Mononuclear cell (primary cell): Measurements from ENCODE around the gene NTRK2. TPM values are rescaled to one million over a fixed set of nuclear protein-coding genes. Genes with fewer than 3 reads are reported as not detected.

Experiments
- H3K27me3 ChIP-seq: 2 replicates; pipeline ENCODE4 v1.6.0; 2011; ENCODE audit warnings: low read length, control low read depth; ENCODE audit not compliant: insufficient read depth
- H3K4me1 ChIP-seq: 2 replicates; pipeline ENCODE4 v1.5.1; 2011; ENCODE audit warnings: mild to moderate bottlenecking, low read length, control low read depth; ENCODE audit not compliant: insufficient read depth
- H3K4me3 ChIP-seq: 2 replicates; pipeline ENCODE4 v1.5.1; 2011; ENCODE audit warnings: mild to moderate bottlenecking, low read length, moderate library complexity
- H3K9me3 ChIP-seq: 2 replicates; pipeline ENCODE4 v1.5.1; 2011; ENCODE audit warnings: low read depth, mild to moderate bottlenecking, control low read depth, low read length
- total RNA-seq: library from RNA; depleted of rRNA; stranded (reverse); fragments of >200 nt; gene quantifications from one replicate; pipeline ENCODE4 v1.2.3, GENCODE V29; 2012

The NTRK2 gene
- total RNA-seq, 1 donor, result 0.10 TPM

- Histone ChIP-seq H3K27me3 (no peaks in the 10 kb centered on the region), H3K4me1 (no peaks in the 10 kb centered on the region), H3K4me3 (no peak overlapping the region), H3K9me3 (no peaks in the 10 kb centered on the region)
Measured at GRCh38 chr9:84990850-84991513, 321.5 kb downstream of the NTRK2 start.

DNA sequence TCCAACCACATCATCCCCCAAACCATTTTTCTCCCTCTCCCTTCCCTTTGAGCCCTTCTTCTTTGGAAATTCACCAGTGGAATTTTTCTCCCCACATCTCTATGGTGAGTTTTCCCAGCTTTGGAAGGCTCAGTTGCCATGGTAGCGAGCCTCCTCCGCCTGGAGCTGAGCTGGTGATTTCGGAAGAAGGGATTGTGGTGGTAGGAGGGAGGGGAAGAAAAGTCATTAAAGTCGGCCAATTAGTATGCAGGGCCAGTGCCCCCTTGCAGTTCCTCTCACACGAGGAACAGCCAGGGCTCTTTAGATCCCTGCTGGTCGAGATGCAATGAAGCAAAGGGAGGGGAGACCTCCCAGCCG, 322.0 kb downstream of the NTRK2 start:
- Histone ChIP-seq H3K4me3 (no peak overlapping the region), H3K27me3 (no peaks in the 10 kb centered on the region), H3K9me3 (no peaks in the 10 kb centered on the region), H3K4me1 (no peaks in the 10 kb centered on the region)

DNA sequence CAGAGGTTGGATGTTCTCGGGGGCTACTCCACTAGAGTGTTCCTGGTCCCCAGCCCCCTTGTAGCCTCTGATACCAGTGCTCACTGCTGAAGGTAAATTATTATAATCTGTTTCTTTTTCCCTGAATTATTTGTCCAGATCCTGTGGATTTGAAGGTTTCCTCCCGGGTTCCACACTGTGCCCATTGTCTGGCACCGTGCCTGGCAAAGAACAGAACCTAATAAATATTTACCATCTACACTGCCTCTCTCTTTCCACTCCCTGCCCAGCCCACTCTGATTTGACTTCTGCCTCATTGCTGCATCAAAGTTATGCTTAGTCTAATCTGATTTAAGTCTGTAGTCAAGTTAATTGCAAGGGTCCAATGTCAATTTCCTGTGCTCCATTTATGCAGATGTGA, 322.9 kb downstream of the NTRK2 start:
- H3K4me1 ChIP-seq, result no peaks in the 10 kb centered on the region
- no peaks in the 10 kb centered on the region for H3K9me3 ChIP-seq
- H3K4me3 ChIP-seq, result no peak overlapping the region
- H3K27me3 ChIP-seq, result no peaks in the 10 kb centered on the region

- H3K4me1 ChIP-seq, result no peaks in the 10 kb centered on the region
- H3K27me3 ChIP-seq, result no peaks in the 10 kb centered on the region
- no peaks in the 10 kb centered on the region for H3K9me3 ChIP-seq
- H3K4me3 ChIP-seq, result no peak overlapping the region
Measured at GRCh38 chr9:84993105-84993504, 323.6 kb downstream of the NTRK2 start.

DNA sequence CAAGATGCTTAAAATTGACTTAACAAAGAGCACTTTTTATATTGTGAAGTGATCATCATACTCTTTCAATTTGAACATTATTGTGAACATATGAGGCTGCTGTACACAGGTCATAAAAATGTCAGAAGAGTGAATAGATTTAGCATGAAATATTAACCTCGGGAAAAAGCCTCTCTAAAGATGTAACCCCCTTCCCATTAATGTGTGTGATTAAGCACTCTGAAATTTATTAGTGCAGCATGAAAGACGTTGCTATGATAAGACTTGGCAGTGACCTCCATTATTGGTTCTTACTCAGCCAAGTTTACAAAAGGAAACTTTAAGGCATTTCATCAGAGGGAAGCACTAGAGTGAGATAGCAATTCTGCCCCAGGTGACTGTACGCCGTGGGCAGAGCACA, 326.5 kb downstream of the NTRK2 start:
- no peak overlapping the region for H3K4me3 ChIP-seq
- no peaks in the 10 kb centered on the region for H3K4me1 ChIP-seq
- H3K27me3 ChIP-seq, result no peaks in the 10 kb centered on the region
- no peaks in the 10 kb centered on the region for H3K9me3 ChIP-seq

GRCh38 chr9:84996716-84997115, 327.2 kb downstream of the NTRK2 start:
- Histone ChIP-seq H3K27me3 (no peaks in the 10 kb centered on the region), H3K9me3 (no peaks in the 10 kb centered on the region), H3K4me1 (no peaks in the 10 kb centered on the region), H3K4me3 (no peak overlapping the region)

- Histone ChIP-seq H3K27me3 (no peaks in the 10 kb centered on the region), H3K9me3 (no peaks in the 10 kb centered on the region), H3K4me3 (no peak overlapping the region), H3K4me1 (no peaks in the 10 kb centered on the region)
Measured at GRCh38 chr9:84997472-84997871, 327.9 kb downstream of the NTRK2 start.

GRCh38 chr9:84998639-84999038, 329.1 kb downstream of the NTRK2 start:
- no peak overlapping the region for H3K4me3 ChIP-seq
- no peaks in the 10 kb centered on the region for H3K27me3 ChIP-seq
- H3K4me1 ChIP-seq, result no peaks in the 10 kb centered on the region
- no peaks in the 10 kb centered on the region for H3K9me3 ChIP-seq

DNA sequence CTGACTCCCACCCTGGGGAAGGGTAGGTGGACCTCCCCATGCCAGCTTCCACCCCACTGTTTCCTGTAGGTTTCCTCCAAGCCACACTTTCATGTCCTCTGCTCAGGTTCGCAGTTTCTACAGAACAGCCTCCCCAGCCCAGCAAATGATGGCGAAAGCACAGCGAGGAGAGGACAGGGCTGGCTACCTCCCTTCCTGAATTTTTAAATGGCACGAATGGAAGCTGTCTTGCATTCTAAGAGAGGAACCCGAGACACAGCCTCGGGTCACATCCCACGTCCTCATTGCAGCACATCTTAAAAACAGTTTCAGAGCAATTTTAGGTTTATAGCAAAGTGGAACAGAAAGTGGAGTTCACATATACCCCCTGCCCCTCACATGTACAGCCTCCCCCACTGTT, 330.3 kb downstream of the NTRK2 start:
- Histone ChIP-seq H3K27me3 (no peaks in the 10 kb centered on the region), H3K4me3 (no peak overlapping the region), H3K9me3 (no peaks in the 10 kb centered on the region), H3K4me1 (no peaks in the 10 kb centered on the region)

DNA sequence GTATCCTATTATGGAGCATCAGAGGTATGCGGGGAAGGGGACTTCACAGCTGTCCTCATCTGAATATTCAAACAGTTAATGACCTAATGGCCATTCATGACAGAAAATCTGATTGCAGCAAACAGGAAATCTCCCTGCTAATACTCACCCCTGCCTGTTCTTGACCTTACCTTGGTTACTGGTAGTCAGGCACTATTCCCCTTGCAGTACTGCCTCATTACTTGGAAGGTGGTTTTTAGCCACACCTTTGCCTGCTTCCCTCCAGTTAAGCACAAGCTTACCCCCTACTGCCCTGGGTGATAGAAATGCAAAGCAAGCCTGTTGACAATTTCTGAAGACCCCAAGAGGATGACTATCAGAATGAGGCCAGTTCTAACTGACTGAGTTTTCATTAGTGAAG, 332.4 kb downstream of the NTRK2 start:
- H3K4me3 ChIP-seq, result no peak overlapping the region
- no peaks in the 10 kb centered on the region for H3K27me3 ChIP-seq
- H3K9me3 ChIP-seq, result no peaks in the 10 kb centered on the region
- no peaks in the 10 kb centered on the region for H3K4me1 ChIP-seq

- H3K4me3 ChIP-seq, result no peak overlapping the region
- no peaks in the 10 kb centered on the region for H3K4me1 ChIP-seq
- H3K9me3 ChIP-seq, result no peaks in the 10 kb centered on the region
- H3K27me3 ChIP-seq, result no peaks in the 10 kb centered on the region
Measured at GRCh38 chr9:85004818-85005413, 335.4 kb downstream of the NTRK2 start.

- Histone ChIP-seq H3K4me3 (no peak overlapping the region), H3K9me3 (no peaks in the 10 kb centered on the region), H3K4me1 (no peaks in the 10 kb centered on the region), H3K27me3 (no peaks in the 10 kb centered on the region)
Measured at GRCh38 chr9:85007748-85008147, 338.2 kb downstream of the NTRK2 start.

GRCh38 chr9:85008215-85008614, 338.7 kb downstream of the NTRK2 start:
- Histone ChIP-seq H3K4me3 (no peak overlapping the region), H3K9me3 (no peaks in the 10 kb centered on the region)

GRCh38 chr9:85009251-85009650, 339.7 kb downstream of the NTRK2 start:
- no peaks in the 10 kb centered on the region for H3K4me1 ChIP-seq
- H3K9me3 ChIP-seq, result no peaks in the 10 kb centered on the region
- no peaks in the 10 kb centered on the region for H3K27me3 ChIP-seq
- H3K4me3 ChIP-seq, result no peak overlapping the region

More at GRCh38 chr9:85008215-85008614, 338.7 kb downstream of the NTRK2 start:
- H3K27me3 ChIP-seq, result no peaks in the 10 kb centered on the region
- no peaks in the 10 kb centered on the region for H3K4me1 ChIP-seq

DNA sequence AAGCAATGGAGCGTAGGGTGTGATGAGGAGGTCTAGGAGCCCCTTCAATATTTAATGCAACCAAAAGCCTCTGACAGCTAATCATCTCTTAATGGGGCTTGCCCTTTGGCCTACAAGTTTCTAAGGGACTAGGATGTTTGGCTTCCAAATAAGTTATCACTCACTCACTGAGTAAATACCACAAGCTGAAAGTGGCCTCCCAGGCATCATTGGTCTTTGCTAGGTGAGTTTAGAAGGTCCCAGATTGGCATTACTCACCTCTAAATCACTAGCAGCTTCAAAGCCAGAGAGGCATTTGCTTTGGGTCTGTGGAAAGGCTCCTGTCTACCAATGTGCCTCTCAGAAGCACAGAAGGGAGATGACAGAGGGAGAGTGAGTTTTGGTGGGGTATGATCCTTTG, 344.2 kb downstream of the NTRK2 start:
- Histone ChIP-seq H3K4me1 (no peaks in the 10 kb centered on the region), H3K27me3 (no peaks in the 10 kb centered on the region), H3K4me3 (no peak overlapping the region), H3K9me3 (no peaks in the 10 kb centered on the region)

DNA sequence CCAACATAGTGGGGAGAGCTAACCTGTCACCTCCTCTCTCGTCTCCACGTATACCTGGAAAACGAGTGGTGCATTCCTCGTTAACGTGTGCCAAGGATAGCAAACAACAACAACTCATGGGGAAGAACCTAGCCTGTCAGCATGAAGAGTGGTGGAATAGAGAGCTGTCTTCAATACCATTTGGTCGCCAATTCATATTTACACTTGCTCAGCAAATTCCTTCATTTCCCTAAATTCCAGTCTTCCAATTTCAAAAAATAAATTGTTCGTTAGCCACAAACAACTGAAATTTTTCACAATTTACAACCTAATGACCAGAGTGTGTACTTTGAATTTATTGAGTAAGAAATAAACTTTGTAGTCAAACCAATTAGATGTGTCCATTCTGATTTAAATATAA, 344.8 kb downstream of the NTRK2 start:
- Histone ChIP-seq H3K27me3 (no peaks in the 10 kb centered on the region), H3K4me3 (no peak overlapping the region), H3K9me3 (no peaks in the 10 kb centered on the region), H3K4me1 (no peaks in the 10 kb centered on the region)
